T-helper 2 cell treated with Interferon-gamma antibody and Interleukin-4, amounts not matched to agents 100 ng/mL and 5 ng/mL, for 36 hours (primary cell): ENCODE results near the gene NEDD8. TPM values are rescaled to one million over a fixed set of nuclear protein-coding genes. Genes with fewer than 3 reads are reported as not detected.

Source experiments
- intact Hi-C: fragments of 100-400 bp; cut with micrococcal nuclease; formaldehyde crosslinking; loops from one replicate; pipeline ENCODE4 v1.15.1; 2023
- total RNA-seq: library from RNA; stranded (reverse); gene quantifications from 2 replicates; pipeline ENCODE4 v1.2.3, GENCODE V29; 2022

Gene NEDD8
- total RNA-seq, 1 donor from 2014 or later, result 199 TPM

DNA sequence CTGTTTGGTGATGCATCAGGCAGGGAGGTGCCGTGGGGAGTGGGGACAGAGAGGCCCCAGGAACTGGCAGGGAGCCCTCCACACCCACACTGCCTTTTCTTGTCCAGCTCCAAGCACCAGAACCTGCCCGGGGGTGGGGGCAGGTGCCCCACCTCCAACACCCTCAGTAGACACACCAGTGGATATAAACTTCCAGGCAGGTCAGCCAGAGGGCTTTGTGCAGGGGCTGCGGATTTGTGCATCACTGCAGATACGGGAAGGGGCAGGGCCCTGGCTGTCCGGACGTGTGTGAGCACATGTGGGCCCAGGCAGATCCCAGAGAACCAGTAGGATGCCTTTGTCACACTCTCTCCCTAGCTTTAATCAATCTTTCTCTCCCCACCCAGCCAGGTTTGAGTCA is 32.1 kb upstream of the NEDD8 start:
- intact Hi-C loops, result no loop called here

DNA sequence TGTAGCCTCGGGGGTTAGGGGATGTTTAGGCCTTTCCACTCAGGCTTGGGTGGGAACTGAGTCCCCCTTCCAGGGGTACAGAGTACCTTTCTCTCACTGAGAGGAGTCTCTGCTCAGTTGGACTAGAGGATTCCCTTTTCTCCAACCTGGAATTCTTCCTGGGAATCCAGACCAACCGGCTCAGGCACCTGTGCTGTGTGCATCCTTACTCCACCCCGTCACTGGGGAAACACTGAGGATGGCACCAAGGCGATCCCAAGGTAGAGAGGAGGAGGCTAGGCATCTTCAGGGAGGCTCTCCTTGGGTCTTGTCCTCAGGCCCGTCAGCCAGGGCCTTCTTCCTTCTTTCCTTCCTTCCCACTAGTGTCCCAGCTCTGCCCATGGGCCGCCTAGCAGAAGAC is 31.7 kb upstream of the NEDD8 start:
- intact Hi-C loops, result no loop called here

DNA sequence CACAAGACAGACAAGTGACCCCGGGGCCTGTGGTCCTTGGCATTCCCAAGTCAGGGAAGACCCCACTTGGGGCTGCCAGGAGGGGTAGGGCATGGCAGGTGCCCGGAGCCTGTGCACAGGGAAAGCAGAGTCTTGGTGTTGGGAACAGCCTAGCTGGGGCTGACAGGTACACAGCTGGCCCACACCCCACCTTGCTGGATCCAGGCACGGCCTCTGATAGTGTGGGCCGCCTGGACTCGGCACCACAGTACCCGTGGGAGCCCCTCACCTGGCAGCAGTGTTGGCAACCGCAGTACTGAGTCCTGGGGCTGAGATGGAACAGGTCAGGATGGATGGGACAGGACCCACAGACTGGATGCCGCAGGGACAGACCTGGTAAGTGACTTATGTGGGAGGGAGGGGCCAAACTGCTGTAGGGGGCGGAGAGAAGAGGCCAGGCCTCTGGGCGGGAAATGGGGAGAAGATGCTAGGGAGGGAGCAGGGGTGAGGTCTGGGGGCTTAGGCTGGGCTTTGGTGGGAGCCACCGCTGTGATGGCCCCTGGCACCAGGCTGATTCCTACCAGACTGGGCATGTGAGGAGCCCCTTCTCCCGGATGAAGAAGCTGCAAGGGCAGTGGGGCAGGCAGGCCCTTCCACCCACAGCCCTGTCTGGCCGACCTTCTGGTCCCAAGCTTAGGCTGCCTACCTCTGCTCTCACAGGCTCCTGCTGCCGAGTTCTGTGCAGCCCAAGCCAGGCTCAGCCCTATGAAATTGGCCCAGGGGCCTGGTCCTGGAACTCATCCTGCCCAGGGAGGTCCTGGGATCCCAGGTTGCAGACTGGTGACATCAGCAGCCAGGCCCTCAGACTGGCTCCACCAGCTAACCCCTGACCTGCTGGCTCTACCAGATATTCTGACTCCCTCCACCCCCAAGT is 30.9 kb upstream of the NEDD8 start, which contains the start of gene TGM1:
TSS of gene TGM1 (minus strand) at position 357 of the 913 bp plus-strand sequence. CDS start 825 bp downstream, outside the sequence.
- intact Hi-C loops, result no loop called here

DNA sequence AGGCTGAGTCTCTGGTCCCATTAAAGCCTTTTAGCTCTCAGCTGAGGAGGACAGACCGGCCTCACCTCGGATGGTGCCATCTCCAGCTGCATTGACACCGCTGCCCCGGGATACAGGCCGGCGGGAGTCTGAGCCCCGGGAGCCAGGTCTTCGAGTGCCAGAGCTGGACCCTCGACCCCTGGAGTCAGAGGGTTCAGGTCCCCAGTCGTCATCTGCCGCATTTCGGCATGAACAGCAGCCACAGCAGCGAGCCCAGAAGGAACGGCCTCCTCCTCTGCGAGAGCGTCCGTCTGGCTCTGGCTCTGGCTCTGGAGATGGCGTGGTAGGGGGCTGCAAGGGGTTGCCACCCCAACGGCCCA is 29.8 kb upstream of the NEDD8 start:
- intact Hi-C loops, result no loop called here

DNA sequence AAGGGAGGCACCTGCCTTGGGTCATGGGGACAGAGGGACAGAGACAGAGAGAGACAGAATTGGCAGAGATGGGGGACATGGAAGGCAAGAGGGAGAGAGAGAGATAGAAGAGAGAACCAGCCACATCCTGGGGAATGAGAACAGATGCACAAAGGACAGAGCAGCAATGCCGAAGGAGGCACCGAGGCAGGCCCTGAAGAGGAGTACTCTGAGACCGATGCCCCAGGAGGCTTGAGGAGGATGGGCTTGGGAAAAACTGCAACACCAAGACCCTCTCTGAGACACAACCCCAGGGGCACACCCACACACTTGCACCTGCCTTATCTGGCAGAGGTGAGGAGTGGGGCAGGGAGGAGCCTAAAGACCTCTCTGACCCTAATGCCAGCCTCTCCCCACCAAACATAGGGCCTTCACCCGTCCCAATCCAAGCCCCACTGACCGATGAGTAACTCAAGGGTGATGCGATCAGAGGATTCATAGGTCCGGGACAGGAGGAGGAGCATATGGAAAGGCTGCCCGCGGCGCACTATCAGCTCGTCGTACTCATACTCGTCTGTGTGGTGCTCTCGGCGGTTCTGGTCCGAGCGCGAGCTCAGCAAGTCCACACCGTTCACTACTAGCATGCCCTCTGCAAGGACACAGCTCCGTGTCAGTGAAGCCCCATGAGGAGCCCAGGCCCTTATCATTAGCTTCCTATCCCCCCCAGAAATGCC is 29.2 kb upstream of the NEDD8 start:
- intact Hi-C loops, result no loop called here

DNA sequence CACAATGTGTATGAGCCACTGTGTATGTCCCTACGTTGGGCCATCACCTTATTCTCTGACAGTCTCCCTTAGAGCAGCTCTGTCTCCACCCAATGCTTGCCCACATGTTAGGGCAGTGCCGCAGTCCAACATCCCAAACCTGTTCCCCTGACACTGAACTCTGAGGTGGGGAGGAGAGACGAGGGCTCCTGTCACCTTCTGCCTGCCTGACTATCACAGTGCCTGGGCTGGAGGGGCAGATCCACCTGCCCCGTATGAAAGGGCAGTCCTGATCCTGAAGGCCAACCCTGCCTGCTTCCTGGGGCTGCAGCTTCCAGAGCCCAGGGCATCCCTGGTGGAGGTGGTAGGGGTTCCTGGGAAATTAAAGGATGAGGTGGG is 28.6 kb upstream of the NEDD8 start:
- intact Hi-C loops, result no loop called here

DNA sequence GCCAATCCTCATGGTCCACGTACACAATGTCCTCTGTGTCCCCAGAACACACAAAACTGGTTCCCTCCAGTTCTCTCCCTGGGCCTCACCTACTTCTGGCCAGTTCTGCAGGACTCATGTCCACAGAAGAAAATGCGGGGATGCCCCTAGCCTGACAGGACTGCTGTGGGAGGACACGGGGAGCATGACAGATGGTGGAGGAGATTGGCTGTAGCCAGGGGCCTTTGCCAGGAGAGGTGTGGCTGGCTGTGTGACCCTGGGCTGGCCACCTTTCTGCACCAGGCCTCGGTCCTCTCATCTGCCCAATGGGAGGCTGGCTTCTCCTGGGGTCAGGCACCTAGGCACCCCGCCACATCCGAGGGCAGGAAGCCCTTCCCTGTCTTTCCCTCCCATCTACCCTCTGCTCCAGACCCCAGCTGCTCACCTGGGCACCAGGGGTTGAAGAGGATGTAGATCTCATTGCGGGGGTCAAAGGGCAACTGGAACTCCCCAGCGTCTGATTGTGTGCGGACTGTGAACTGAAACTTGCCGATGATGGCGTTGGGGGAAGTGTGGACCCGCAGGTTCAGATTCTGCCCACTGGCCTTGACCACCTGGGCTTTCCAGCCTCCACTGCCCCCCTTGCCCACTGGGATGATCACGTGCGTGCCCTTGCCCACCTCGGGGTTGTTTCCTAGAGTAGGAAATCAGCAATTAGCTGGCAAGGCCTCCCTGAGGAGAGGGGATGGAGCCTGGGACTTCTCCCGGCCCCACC is 28.0 kb upstream of the NEDD8 start:
- intact Hi-C loops, result no loop called here

DNA sequence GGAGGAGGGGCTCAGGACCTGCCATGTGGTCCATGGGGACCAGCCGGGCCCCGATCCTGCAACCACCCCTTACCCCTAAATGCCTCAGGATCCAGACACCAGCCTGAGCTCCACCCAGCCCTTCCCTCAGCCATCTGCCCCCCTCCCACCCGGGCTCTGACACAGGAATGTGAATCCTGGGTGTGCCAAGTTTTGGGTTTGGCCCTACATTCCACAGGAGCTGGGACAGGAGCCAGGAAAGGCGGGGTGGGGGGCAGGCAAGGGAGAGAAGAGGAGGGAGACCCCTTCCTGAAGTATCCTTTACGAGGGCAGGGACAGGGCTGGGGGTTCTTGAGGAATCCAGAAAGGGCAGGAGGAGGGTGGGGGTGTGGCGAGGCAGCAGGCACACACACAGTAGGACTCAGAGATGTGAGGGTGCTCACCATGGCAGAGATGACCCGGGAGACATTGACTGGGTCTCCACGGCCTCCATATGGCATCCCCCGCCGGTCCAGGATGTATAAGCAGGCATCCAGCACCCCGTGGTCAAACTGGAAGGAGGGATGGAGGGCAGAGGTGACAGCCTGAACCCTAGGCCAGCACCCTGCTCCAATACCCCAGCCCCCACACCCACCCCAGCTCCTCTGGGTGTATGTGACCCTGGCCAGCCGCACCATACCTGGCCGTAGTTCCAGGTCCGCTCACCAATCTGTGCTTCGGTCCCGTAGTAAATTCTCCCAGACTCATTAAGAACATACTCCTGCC is 27.3 kb upstream of the NEDD8 start:
- intact Hi-C loops, result no loop called here

DNA sequence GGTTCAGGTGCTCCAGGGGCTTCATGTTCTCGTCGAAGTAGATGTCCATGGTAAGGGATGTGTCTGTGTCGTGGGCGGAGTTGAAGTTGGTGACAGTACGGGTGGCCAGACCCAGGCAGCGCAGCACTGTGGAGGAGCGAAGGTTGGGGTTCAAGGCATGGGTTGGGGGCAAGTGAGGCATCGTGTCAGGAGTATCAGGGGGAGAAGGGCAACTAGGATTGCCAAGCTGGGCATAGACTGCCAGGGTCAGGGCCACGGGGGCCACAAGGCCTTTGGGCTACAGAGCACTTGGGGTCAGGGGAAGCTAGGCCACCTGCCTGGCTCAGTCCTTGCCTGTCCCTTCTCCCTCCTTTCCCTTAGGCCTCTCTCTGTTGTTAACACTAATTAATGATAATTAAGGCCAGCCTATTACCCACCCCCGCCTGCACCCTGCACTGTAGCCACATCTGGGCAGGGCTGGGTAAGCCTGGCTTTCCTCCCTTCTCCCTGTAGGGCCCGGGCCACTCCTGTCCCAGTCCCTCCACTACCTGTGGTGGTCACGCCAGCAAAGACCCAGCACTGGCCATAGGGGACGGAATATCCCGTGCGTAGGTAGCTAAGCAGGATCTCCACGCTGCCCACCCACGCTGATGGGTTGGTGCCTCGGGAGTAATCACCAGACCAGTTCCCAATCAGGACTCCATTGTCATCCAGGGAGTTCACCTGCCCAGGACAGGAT is 26.5 kb upstream of the NEDD8 start:
- intact Hi-C loops, result no loop called here

DNA sequence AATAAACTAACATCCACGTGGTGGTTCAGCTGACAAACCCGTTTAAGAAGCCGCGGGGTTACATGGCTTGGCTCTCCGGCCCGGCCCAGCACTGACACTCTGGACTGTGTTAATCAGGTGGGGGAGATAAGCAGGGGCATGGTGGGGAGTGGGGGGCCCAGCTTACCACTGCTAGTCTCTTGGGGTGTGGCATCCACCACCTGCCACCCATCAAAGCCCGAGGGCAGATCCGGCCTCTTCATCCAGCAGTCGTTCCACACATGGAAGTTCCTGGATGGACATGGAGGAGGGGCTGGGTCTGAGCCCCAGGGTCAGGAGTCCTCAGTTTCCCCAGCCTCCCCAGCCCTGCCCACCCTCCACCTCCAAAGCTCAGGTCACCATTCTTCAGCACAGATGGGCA is 26.0 kb upstream of the NEDD8 start:
- intact Hi-C loops, result no loop called here

DNA sequence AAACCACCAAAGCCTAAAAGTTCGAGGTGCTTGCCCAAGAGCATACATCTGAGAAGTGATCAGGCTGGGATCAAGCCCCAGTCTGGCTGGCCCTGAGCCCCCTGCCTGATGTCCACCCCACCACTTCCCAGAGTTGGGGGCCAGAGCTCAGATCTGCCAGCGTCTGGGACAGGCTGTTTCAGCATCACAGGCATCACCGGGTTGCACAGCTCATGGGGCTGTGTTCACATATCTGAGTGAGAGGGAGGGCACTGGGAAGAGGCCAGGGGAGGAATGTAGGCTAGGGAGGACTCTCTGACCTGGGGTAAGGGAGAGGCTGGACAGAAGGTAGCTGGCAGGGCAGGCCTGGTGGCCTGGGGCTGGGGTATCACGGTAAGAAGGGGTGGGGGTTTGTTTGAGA is 24.8 kb upstream of the NEDD8 start:
- intact Hi-C loops, result no loop called here

DNA sequence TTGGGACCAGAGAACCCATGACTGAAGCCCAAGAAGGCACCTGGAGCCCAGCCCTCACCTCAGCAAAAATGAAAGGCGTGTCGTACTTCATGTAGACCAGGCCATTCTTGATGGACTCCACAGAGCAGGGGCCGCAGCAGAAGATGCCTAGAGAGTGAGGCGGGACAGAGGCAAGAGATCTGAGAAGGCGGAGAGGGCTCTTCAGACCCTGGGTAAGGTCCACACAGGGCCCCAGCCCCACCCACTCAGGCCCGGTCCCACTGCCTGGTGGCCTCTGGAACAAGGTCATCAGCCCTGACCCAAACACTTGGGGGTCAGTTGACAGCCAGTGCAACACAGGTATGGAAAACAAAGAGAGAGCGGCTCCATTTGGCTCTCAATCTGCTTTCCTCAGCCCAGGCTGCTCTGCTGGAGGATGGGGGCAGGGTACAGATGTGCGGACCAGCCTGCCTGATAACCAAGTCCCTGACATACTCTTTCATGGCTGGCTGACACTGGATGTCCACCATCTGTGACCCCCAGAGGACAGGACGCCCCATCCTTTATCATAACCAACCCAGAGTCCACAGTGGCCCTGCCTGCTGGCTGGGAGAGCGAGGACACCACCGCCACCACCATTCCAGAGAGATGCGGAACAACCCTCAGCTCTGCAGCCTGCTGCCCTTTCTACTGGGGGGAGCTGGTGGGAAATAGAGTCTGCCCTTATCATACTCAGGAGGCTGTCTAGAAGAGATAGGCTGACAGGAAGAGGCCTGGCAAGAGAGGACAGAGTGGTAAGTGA is 24.0 kb upstream of the NEDD8 start:
- intact Hi-C loops, result no loop called here

DNA sequence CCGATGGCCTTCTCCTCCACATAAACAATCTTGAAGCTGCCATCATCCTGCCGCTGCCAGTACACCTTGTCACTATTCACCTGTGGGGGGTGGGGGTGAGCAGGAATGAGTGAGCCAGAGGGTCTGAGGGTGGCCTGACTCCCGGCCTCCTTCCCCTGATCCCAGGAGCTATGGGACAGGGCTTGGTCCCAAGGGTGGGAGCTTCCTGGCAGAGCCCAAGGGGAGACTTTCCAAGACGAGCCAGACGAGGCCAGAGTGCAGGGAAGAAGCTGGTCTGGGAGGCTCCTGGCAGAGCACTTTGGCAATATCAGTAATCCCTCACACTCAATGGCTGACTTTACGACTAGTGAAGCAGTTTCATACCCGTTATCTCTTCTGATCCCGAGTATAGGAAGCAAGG is 23.3 kb upstream of the NEDD8 start:
- intact Hi-C loops, result no loop called here

DNA sequence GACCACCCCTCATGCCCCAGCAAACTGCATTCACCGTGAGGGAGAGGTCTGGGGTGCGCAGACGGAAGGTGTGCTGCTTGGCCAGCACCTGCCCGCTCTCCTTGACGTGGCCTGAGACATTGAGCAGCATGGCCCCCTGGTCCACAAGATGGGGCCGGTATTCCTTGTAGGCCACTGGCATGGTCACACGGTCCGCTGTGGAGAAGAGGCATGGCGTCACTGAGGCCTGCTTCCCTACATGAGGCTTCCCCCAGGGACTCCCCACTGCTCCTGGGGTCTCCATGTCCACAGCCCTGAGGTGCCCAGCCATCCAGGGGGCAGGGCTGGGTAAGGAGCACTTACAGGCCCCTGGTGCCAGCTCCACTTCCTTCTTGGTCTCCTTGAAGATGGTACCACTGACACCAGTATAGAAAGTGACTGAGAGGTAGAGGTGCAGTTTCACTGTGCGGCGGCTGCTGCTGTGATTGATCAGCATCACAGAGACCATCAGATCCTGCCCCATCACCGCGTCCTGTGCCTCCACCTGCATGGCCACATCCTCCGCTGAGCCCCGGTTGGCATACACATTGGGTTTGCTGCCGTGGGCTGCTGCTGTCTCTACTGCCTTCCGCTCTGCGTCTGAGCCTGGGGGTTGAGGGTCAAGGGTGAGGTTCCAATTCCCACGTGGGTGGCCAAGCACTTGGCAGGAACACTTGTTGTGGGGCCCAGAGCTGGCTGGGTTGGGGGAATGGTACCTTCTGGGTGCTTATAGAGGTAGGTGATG is 22.6 kb upstream of the NEDD8 start:
- intact Hi-C loops, result no loop called here

DNA sequence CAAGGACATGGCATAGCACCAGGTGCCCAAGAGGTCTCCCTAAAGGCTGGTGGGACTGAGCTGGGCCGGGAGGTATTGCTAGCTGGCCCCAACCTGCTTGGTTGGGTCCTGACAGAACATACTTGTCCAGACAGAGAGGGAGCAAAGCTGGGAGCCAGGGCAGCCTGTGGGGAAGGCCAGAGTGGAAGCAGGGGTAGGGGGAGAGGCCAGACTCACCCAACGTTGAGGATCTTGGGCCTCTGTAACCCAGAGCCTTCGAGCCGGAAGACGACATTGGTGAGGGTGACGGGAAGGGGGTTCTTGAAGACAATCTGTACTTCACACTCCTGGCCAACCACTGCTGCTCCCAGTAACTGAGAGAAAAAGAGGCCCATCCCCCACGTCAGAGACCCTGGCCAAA is 21.8 kb upstream of the NEDD8 start:
- intact Hi-C loops, result no loop called here

DNA sequence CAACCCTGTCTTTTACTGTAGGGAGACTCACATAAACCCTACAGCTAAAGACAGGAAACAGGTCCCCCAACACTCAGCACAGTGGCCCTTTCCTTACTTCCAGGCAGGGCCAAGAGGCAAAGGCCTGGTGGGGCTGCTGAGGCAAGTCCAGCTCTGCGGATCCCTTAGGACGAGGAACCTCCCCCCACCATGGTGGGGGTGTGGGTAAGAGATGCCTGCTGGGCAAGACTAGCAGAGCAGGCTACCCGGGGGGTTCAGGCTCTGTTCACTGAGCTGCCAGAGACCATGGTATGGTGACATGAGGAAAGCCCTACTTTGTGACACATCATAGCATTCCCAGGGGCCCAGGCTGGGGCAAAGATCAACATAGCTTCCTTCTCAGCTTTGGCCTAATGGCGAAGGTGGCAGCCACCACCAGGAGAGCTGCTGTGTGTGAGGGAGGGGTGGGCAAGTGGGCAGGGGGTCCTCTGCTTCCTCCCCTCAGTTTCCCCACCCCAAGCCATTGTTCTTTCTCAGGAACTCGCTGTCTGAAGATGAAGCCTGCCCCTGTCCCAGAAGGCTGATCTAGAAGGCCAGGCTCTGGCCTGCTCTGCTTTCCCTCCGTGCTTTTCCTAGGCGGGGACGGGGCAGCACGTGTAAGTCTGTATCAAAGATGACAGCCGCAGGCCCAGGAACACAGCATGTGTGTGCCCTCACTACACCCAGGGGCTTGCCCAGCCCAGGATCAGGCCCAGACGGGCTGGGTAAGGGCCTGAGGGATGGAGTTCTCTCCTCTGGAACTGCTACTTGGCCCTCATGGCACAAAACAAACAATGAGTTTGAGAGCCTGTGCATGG is 20.3 kb upstream of the NEDD8 start:
- intact Hi-C loops, result no loop called here

DNA sequence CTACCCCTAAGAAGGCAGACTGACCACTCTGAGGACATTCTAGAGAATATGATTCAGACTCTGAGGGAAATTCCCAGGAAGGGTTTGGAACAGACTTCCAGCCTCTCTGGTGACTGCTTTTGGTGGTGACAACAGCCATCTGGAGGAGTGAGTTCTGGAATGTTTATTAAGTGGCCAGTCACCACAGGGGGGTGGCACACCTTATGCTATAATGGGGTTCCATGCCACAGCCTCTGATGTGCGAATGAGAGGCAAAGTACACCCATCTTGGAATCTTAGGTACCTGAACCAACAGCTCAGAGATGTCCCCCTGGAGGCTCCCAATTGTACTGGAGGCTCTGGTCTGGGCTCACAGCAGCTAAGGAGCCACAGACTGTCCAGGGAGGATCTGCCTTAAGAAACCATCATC is 19.7 kb upstream of the NEDD8 start:
- intact Hi-C loops, result no loop called here

DNA sequence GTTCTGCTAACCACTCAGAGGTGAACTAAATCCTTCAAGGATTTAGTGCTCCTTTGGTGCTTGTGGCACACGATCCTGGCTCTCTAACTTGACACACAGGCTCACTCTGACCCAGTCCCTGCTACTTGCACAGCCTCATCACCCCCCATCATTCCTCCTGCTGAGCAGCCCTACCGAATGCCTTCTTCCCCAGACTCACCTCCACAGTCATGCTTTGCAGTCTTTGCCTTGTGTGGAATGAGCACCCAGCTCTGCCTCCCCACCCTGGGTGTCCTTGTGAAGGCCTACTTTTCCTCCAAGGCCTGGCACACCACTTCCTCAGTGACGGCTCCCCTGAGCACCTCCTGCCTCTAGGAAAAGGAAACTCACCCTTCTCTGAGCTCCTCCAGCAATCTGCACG is 18.2 kb upstream of the NEDD8 start:
- intact Hi-C loops, result no loop called here
